ENCODE data around the gene GAMT.

The GAMT gene

GRCh38 chr19:1408300-1409203 is 7.2 kb upstream of the GAMT start:
- TF ChIP-seq POLR2A (IDR thresholded peaks at IDR 0.05; ENCODE audit: low read length) (peak; percentile 35), GATA1 (IDR thresholded peaks at IDR 0.05; ENCODE audit: low read depth, low read length) (no peak)
- DNase-seq, result peak; percentile 69 to 74

- TF ChIP-seq POLR2A (IDR thresholded peaks at IDR 0.05; ENCODE audit: low read length) (no peak), GATA1 (IDR thresholded peaks at IDR 0.05; ENCODE audit: low read depth, low read length) (no peak)
- DNase-seq, result peak in 1 of 2 experiments; percentile 61
These were observed 6.4 kb upstream of the GAMT start, which contains the start of gene DAZAP1 for GRCh38 chr19:1407528-1408299. DAZAP1 (plus strand) TSS chr19:1407586; CDS start chr19:1407774, 188 bp downstream.

DNA sequence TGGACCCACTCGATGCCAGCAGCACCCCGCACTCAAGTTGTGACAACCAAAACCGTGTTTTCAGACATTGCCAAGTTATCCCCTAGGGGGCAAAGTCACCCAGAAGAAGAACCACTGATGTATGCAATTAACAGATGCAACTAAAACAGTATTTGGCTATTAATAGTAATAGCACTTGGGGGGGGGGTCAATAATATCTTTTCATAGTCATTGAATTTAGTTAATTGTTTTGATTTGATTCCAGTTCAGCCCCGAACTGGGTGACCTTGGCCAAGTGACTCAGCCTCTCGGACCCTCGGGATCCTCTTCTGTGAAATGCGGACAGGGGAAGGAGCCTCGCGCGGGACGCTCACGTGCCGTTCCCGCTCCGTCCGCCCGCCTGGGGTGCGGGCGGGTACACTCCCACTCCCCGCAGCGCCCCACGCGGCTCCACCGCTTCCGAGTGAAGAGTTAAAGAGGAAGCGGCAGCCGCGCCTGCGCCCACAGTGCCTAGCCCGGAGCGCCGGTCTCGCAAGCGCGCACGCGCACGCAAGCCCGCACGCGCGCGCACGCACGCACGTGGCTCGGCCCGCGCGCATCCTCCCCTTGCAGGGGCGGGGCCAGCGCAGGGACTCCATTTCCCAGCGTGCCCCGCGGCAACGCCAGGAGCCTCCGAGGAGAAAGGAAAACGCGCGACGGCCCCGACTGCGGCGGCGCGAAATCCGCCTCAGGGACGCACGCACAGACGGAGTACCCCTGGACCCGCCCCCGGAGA is 5.6 kb upstream of the GAMT start:
- TF ChIP-seq GATA1 (IDR thresholded peaks at IDR 0.05; ENCODE audit: low read depth, low read length) (no peak), POLR2A (IDR thresholded peaks at IDR 0.05; ENCODE audit: low read length) (peak; percentile 69)
- DNase-seq, result peak; percentile 99 to 100

- no peak for DNase-seq
- no peak for TF ChIP-seq GATA1 (IDR thresholded peaks at IDR 0.05; ENCODE audit: low read depth, low read length)
- no peak for TF ChIP-seq POLR2A (IDR thresholded peaks at IDR 0.05; ENCODE audit: low read length)
These were observed 1.2 kb upstream of the GAMT start for GRCh38 chr19:1402411-1403070.

DNA sequence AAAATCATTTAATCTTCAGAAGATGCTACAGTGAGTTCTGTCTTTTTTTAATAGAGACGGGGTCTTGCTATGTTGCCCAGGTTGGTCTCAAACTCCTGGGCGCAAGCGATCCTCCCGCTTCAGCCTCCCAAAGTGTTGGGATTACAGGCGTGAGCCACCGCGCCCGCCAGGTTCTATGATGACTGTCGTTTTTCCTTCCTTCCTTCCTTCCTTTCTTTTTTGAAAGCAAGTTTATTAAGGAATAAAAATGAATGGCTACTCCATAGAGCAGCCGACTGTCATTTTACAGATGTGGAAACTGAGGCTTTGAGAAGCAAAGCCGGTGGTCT is 511 bp upstream of the GAMT start:
- TF ChIP-seq GATA1 (IDR thresholded peaks at IDR 0.05; ENCODE audit: low read depth, low read length) (no peak), POLR2A (IDR thresholded peaks at IDR 0.05; ENCODE audit: low read length) (no peak)
- DNase-seq, result no peak

DNA sequence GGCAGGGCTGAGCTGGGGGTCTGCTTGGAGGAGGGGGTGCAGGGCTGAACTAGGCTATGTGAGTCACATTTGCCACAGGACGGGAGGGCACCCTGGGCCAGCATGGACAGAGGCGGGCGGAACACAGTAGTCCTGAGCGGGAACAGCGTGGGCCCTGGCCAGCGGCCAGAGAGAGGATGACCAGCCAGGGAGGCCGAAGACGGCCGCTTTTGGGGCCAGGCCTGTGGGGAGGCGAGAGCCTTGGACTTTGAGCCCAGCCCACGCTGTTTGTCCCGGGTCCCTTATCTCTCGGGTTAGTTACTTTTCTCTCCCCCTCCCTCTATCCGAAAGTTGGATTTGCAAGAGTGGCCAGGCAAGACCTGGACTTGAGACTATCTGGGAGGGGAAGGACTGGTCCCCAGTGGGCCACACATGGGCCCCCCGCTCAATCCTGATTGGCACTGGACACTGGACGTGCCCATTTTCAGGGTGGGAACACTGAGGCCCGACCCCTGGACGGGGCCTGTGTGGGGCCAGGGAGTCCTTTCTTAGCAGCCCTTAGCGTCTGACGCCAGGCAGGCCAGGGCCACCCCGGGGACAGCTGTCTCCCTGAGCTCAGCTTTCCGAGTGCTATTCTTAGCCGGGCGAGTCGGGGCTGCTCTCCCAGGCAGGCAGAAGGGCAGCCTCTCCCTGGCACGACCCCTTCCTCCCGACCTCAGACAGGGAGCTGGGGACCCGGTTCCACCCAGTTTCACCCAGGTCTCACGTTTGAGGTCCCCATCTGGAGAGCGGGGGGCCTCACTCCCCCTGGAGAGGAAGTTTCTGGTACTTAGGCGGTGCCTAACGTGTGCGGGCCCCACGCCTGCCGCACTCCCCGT is 833 bp downstream of the GAMT start:
- DNase-seq, result no peak
- no peak for TF ChIP-seq POLR2A (IDR thresholded peaks at IDR 0.05; ENCODE audit: low read length)
- no peak for TF ChIP-seq GATA1 (IDR thresholded peaks at IDR 0.05; ENCODE audit: low read depth, low read length)

DNA sequence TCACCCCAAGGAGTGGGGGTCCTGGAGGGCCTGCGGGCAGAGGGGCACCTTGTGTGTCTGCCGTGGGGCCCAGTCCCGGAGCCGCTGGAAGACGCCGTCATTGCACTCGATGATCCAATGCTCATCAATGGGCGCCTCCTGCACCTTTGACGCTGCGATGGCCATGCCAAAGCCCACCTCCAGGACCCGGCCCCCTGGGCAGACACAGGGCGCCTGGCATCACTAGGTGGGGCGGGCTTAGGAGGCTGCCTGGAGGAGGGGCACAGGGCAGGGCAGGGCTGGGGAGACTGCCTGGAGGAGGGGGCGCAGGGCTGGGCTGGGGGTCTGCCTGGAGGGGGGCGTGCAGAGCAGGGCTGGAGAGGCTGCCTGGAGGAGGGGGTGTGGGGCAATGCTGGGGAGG is 1.6 kb downstream of the GAMT start:
- TF ChIP-seq POLR2A (IDR thresholded peaks at IDR 0.05; ENCODE audit: low read length) (no peak), GATA1 (IDR thresholded peaks at IDR 0.05; ENCODE audit: low read depth, low read length) (no peak)
- no peak for DNase-seq

DNA sequence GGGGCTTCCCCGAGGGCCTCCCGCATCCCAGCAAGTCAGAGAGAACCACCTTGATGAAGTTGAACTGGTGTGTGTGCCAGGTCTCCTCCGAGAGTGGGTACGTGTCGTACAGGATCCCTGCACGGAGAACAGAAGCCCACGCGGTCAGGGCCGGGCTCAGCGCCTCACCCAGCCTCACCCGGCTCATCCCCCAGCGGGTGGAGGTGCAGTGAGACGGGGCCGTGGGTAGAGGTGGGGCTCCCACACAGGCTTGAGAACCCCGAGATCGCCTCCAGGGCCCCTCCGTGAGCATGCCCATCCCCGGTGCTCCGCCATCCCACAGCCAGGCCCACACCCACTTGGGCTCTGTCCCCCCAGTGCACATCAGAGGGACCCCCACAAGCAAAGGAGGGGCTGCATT is 2.3 kb downstream of the GAMT start:
- TF ChIP-seq GATA1 (IDR thresholded peaks at IDR 0.05; ENCODE audit: low read depth, low read length) (no peak), POLR2A (IDR thresholded peaks at IDR 0.05; ENCODE audit: low read length) (no peak)
- DNase-seq, result no peak

- no peak for DNase-seq
- TF ChIP-seq POLR2A (IDR thresholded peaks at IDR 0.05; ENCODE audit: low read length), result no peak
- no peak for TF ChIP-seq GATA1 (IDR thresholded peaks at IDR 0.05; ENCODE audit: low read depth, low read length)
These were observed 3.5 kb downstream of the GAMT start for GRCh38 chr19:1397838-1398237.

GRCh38 chr19:1396768-1397679 is 4.3 kb downstream of the GAMT start:
- TF ChIP-seq GATA1 (IDR thresholded peaks at IDR 0.05; ENCODE audit: low read depth, low read length) (no peak), POLR2A (IDR thresholded peaks at IDR 0.05; ENCODE audit: low read length) (no peak)
- no peak for DNase-seq

- DNase-seq, result no peak
- TF ChIP-seq GATA1 (IDR thresholded peaks at IDR 0.05; ENCODE audit: low read depth, low read length) (no peak), POLR2A (IDR thresholded peaks at IDR 0.05; ENCODE audit: low read length) (no peak)
These were observed 5.1 kb downstream of the GAMT start for GRCh38 chr19:1396019-1396767.

All from erythroblast (primary cell).